HG03378 (cell line): ENCODE data around the gene NUDCD3.
A peak's percentile ranks its signal among the peaks of the same experiment; 100 is the strongest.

Experiments used
- ATAC-seq: cut with Tn5 transposase; IDR thresholded peaks from one replicate; pipeline ENCODE4 v1.9.1; 2021; ENCODE audit warnings: mild to moderate bottlenecking, moderate library complexity; ENCODE audit not compliant: unreplicated experiment

NUDCD3 gene

GRCh38 chr7:44373418-44373740 lies 117.1 kb downstream of the NUDCD3 start:
- ATAC-seq: no peak

- no peak for ATAC-seq
Observed at GRCh38 chr7:44372560-44373417, 117.7 kb downstream of the NUDCD3 start.

DNA sequence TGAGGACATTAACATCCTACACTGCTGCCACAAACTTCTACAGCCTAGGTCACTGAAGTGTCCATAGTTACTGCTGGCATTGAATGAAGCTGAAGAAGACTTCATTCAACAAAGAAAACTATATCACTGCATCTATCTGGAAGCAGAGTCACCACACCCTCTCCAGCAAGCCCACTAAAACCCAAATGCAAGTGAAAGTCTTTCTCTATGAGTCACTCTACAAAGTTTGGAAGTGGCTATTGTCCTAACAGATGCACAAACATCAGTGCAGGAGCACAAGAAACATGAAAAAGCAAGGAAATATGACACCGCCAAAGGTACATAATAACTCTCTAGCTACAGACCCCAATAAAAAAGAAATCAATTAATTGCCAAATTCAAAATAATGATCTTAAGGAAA lies 121.6 kb downstream of the NUDCD3 start:
- ATAC-seq: no peak

DNA sequence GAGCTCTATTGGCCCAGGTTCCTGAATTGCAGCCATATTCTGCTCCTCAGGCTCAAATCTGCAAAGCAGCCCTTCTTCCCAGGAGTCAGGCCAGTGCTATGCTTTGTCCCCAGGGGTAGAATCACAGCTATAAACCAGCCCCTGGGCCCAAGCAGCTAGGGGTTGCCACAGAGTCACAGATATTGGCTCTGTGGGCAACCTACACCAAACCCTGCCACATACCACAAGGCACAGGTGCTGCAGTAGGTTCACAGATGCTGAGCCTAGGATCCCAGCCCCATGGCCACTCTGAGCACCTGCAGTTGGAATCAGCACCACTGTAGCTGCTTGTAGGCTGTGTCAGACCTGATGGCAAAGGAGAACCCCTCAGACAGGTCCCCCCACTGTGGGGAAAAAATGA lies 122.0 kb downstream of the NUDCD3 start:
- ATAC-seq: no peak

- ATAC-seq: no peak
Observed at GRCh38 chr7:44367475-44368043, 122.9 kb downstream of the NUDCD3 start.

DNA sequence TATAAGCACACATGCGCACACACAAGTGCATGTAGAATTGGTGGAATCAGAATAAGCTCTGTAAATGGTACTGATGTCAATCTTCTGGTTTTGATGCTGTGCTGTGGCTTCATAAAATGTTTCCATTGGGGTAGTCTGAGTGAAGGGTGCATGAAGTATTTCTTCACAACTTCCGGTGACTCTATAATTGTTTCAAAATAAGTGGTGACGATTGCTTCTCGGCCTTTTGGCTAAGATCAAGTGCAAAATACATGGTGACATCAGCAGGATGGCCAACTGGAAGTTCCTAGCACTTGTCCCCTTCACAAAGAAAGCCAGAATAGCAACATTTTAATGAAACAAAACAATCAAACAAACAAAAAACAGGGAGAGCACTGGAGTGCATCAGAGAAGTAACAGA lies 123.5 kb downstream of the NUDCD3 start:
- no peak for ATAC-seq

- no peak for ATAC-seq
Observed at GRCh38 chr7:44353668-44354067, 136.8 kb downstream of the NUDCD3 start.

DNA sequence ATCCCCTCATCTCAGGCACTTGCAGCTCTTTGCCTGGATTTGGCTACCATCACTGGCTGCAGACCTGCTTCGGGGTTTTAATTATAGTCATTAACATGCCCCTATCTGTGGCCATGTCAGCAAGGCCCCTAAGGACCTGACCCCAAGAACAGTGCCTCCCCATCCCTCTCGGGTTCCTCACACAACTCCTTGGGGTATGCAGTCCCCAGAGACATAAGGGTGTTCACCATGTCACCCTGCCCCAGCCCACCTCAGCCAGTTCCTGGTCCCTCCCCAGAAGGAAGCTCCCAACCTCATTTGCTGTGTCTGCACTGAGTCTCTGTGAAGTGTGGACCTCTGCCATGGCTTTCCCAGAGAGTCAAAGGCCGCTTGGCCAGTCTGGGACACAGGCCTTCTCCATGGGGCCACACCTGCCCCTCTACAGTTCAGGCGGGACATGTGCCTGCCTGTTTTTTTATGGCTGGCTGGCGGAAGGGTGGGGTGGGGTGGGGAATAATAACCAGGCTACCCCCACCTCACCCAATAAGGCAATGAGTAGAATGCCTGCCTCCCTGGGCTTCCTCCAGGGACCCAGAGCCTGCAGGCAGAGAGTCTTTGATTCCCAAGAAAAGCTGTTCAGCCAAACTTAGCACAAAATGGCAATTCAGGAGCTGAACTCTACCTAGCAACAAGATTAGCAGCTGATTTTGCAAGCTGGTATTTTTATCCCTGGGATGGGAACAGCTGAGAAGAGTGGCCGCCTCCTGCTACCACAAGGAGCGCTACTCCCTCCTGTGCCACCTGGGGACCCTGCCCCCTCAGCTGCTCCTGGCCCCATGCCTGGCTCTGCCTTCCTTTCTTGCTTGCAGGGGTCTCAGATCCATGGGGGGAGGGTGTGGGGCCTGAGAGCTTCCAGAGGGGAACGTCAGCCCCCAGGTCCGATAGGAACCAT lies 141.3 kb downstream of the NUDCD3 start:
- ATAC-seq: no peak

DNA sequence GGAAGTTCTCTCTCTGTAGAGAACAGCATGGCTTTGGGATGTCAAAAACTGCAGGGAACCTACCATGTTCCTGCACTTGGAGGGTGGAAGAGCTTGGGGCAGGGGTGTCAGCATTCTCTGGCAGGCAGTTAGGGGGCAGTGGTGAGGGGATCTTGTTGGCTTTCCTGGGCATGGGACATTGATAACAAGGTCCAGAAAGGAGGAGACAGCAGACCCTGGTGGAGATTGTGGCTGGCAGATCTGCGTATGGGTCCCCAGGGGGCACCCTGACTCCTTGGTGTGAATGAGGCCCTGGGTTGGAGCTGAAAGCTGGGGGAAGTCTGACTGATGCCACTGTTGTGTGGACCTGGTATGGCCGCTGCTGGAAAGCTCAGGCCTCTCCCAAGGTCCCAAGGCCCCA lies 142.2 kb downstream of the NUDCD3 start:
- no peak for ATAC-seq

DNA sequence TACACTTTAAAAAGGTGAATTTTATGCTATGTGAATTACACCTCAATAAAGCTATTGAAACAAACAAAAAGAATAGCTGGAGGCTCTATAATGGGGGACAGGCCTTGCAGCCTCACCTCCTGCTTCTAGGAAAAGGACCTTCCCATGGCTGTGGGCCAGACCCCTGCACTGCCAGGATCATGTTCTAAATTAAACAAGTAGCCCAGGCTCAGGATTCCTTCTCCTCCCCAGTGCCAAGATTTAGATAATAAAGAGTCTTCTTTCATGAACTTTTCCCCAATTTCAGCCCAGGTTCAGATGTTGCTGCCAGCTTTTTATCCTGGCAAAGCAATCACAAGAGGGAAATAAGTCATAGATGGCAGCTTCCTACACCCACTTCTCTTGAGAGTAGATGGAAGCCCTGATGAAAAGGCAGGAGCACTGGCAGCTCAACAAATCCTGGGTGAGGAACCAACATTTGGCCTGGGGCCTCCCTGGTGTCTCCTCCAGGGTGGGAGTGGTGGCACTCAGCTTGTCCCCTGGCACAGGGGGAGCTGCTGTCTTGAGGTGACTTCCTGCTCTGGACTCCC lies 142.8 kb downstream of the NUDCD3 start:
- no peak for ATAC-seq

DNA sequence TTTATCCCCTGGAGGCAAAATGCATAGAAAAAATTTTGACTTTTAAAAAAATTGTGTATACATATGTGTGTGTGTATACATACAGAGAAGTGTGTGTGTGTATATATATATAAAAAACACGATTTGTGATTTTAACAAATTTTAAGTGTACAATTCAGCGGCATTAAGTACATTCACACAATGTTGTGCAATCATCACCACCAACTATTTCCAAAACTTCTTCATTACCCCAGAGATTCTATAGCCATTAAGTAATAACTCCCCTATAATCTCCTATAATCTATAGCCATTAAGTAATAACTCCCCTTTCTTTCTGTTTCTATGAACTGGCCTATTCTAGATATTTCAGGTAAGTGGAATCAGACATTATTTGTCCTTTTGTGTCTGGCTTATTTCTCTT lies 144.4 kb downstream of the NUDCD3 start:
- ATAC-seq: no peak

DNA sequence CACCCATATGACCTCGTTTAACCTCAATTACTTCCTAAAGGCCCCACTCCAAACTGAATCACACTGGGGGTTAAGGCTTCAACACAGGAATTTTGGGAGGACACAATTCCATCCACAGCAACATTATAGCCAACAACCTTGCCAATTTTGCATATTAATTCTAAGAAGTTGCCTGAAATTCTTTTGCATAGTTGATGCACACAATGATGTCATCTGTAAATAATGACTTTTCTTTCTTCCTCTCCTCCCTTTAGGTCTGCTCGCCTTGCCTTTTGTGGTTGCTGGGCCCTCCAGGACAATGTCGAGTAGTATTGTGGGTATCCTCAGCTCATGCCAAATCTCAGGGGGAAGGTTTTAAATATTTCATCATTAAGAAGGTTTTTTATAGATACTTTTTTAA lies 149.1 kb downstream of the NUDCD3 start:
- no peak for ATAC-seq

GRCh38 chr7:44338600-44338999 lies 151.9 kb downstream of the NUDCD3 start:
- peak; percentile 67 for ATAC-seq

DNA sequence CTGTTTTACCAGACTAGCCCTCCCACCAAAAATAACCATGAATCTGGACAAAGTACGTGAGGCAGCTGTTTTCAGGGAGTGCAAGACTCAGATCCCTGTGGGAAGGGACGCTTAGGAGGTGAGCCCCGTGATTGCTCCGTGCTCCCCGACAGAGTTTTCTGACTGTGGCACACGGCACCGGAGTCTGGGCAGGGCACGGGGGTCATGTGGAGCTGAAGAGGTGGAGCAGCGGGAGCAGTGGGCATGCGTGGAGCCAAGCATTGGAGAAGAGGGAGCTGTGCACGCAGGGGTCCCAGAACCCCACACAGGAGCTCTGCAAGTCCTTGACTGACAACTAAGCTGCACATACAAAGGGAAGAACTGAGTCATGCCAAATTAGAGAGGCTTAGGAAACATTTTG lies 154.0 kb downstream of the NUDCD3 start:
- ATAC-seq: no peak

DNA sequence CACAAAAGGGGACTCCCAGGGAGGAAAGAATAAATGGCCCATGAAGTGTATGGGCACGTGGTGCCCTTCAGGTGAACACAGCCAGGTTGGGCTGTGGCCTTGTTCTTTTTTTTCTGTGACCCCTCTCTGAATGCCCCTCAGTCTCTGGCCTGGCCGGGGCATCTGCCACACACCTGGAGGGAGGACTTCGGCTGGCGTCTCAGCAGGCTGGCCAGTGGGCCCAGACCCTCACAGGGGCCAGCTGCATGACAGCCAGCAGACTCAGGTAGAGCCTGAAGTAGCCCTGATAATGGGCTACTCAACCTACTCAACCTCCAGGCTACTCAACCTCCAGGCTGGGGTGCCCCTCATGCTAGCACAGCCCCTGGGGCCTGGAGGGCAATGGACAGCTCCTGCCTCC lies 155.3 kb downstream of the NUDCD3 start:
- ATAC-seq: no peak

- no peak for ATAC-seq
Observed at GRCh38 chr7:44334734-44335097, 155.7 kb downstream of the NUDCD3 start.

GRCh38 chr7:44333911-44334733 lies 156.3 kb downstream of the NUDCD3 start:
- no peak for ATAC-seq

DNA sequence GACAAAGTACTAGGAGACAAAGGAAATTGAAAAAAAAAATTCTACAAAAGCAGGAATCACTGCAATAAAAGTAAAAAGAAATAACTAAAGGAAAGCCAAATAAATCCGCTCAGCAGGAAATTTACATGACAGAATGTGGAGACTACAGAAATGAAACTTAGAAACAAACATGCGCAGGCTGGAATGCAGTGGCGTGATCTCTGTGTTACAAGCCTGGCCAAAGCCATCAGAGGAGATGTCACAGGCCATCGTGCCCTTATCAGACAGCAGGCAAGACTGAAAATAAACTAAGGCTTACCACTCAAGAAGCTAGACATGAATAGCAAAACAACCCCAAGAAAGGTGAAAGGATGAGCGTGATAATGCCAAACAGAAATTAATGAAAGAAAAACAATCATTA lies 158.8 kb downstream of the NUDCD3 start:
- ATAC-seq: no peak

GRCh38 chr7:44330331-44330730 lies 160.1 kb downstream of the NUDCD3 start:
- no peak for ATAC-seq

- no peak for ATAC-seq
Observed at GRCh38 chr7:44329888-44330287, 160.6 kb downstream of the NUDCD3 start.
